Cardiac fibroblast (primary cell): ENCODE data around the gene ADIPOR2.
A peak's percentile ranks its signal among the peaks of the same experiment; 100 is the strongest.

Experiments used
- DNase-seq, 2 donors: peaks; one replicate each; pipeline versions ENCODE4 v3.0.0 to v3.0.0-alpha.2; 2010; ENCODE audit warnings: low read depth in 2 of 2
- H3K4me3 ChIP-seq, 2 donors: replicated peaks in 1 of 2; 1 replicate in 1 of 2; 2 replicates in 1 of 2; pipeline ENCODE4 v1.5.1; 2011; ENCODE audit warnings: low read depth in 2 of 2, low read length in 2 of 2, mild to moderate bottlenecking in 2 of 2, moderate library complexity in 1 of 2
- CTCF ChIP-seq: IDR thresholded peaks from one replicate; pipeline ENCODE4 v1.5.1; 2011; ENCODE audit warnings: low read depth, mild to moderate bottlenecking, low read length, inconsistent platforms

The ADIPOR2 gene

GRCh38 chr12:1834186-1834925, 143.5 kb downstream of the ADIPOR2 start:
- no peak for TF ChIP-seq CTCF
- DNase-seq = no peak
- no peak overlapping the region for H3K4me3 ChIP-seq

GRCh38 chr12:1835211-1836131, 144.6 kb downstream of the ADIPOR2 start:
- H3K4me3 ChIP-seq = no peak overlapping the region
- DNase-seq = no peak
- TF ChIP-seq CTCF = no peak

- DNase-seq = no peak
- H3K4me3 ChIP-seq = no peak overlapping the region
- TF ChIP-seq CTCF = no peak
Measured at GRCh38 chr12:1836241-1836803, 145.5 kb downstream of the ADIPOR2 start.

- no peak for TF ChIP-seq CTCF
- no peak for DNase-seq
- no peak overlapping the region for H3K4me3 ChIP-seq
Measured at GRCh38 chr12:1836854-1837421, 146.1 kb downstream of the ADIPOR2 start.

GRCh38 chr12:1837541-1838204, 146.8 kb downstream of the ADIPOR2 start:
- DNase-seq = peak; percentile 16 to 32
- TF ChIP-seq CTCF = no peak
- H3K4me3 ChIP-seq = no peak overlapping the region
